HG03039 (cell line): ENCODE data around the gene CDC25B.
"Not testable (repeated sequence)": the region's sequence is repeated elsewhere in the genome, so short reads cannot be mapped to it uniquely, and the experiment has no call there.

Experiments
- ATAC-seq: cut with Tn5 transposase; IDR thresholded peaks from one replicate; pipeline ENCODE4 v1.9.1; 2021; ENCODE audit warnings: mild to moderate bottlenecking, moderate library complexity; ENCODE audit not compliant: unreplicated experiment

Gene CDC25B

DNA sequence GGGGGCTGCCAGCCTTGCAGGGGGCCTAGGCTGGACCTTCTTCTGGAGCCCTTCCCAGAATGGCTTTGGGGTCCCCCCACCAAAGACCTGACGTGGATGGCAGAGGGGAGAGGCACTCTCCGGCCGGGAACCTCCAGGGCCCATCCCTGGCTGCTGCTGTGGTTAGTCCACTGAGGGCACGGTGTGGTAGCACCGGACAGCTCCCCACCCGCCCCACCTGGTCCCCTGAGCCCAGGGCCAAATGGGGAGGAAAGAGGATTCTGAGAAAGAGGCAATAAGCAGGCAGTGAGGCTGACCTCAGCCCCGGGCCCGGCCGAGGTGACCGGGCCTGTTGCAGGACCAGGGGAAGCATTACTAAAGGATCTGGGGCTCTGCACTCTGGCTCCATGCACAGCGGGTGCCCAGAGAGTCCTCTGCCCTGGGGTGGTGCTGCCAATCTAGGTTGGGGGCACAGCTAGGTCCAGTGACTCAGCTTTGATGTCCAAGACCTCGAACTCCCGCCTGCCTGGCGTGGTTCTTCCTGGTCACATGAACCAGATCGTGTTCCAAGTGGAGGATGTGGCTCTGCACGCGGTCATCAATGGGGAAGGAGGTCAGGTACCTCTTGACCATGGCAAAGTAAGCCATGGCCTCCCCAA lies 11.8 kb upstream of the CDC25B start:
- ATAC-seq, result no peak

DNA sequence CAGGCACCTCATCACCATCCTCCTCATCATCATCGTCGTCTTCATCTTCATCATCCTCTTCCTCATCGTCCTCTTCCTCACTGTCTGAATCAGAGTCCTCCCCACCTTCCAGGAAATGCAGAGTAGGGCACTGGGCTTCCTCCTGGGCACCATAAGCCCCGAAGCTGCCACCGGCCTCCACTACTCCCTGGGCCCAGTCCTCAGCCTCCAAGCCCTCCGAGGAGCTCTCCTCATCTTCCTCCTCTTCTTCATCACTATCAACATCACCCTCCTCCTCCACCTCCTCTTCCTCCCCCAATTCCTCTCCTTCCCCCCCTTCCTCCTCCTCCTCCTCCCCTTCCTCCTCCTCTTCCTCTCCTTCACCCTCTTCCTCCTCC lies 11.3 kb upstream of the CDC25B start:
- ATAC-seq, result no peak

DNA sequence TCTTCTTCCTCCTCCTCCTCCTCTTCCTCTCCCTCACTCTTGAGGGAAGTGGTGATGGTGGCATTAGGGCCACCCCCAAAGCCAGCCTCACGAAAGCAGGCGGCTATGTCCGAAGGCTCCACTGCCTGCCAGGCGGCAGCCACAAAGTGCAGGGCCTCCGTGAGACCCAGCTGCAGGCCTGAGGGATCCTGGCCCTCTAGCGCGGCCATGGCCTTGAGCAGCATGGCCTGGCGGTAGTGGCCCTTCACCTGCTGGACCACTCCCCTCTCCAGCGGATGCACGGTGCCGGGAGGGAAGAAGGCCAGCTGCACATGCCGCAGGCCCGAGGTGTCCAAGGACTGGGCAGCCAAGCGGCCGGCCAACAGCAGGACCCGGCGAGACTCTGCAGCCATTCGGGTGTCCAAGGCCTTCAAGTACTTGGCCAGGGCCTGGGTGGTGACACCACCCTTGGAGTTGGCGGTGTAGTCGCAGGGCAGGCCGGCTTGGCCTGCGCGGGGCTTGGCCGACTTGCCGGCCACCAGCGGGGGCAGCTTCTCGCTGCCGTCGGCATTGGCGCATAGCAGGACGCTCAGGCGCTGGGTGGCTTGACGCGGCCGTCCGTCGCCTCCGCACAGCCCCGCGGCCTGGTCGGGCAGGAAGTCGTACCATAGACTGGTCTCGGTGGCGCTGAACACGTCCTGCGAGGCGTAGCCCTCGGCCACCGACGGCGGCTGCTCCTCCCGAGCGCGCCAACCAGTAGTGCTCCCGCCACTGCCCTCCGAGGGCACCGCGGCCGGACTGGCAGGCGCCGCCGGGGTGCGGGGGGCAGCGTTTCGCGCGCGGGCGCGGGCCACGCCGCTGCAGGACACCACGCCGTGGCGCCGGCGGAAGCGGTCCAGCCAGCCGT lies 10.6 kb upstream of the CDC25B start:
- ATAC-seq, result no peak

DNA sequence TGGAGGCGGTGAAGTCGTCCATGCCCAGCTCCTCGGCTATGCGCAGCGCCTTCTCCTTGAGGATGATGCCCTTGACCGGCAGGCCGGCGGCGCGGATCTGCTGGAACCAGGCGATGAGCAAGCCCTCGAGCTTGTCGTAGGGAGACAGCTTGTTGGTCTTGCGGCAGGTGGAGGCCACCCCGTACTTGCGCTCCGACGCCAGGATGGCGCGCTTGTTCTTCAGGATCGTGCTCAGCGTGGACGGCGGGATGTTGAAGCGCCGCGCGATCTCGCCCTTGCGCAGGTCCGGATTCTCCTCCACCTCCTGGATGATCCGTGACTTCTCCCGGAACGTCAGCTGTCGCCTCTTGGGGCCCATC lies 10.0 kb upstream of the CDC25B start:
- ATAC-seq, result peak; percentile 1

GRCh38 chr20:3786665-3787323 lies 9.3 kb upstream of the CDC25B start, which contains the start of gene CENPB:
CENPB (minus strand) TSS chr20:3786740; CDS start chr20:3786483, 257 bp downstream.
- peak; percentile 76 for ATAC-seq

GRCh38 chr20:3787324-3788014 lies 8.6 kb upstream of the CDC25B start:
- no peak for ATAC-seq

GRCh38 chr20:3788685-3789155 lies 7.4 kb upstream of the CDC25B start:
- ATAC-seq, result no peak

DNA sequence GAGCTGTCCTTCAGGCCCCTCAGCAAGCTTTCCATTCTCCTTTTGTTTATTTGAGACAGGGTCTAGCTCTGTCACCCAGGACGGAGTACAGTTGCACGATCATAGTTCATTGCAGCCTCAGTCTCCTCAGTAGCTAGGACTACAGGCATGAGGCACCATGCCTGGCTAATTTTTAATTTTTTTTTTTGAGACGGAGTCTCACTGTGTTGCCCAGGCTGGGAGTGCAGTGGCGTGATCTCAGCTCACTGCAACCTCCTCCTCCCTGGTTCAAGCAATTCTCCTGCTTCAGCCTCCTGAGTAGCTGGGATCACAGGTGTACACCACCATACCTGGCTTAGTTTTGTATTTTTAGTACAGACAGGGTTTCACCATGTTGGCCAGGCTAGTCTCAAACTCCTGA lies 6.9 kb upstream of the CDC25B start:
- ATAC-seq, result not testable (repeated sequence)

GRCh38 chr20:3794168-3794567 lies 1.9 kb upstream of the CDC25B start:
- ATAC-seq, result not testable (repeated sequence)

DNA sequence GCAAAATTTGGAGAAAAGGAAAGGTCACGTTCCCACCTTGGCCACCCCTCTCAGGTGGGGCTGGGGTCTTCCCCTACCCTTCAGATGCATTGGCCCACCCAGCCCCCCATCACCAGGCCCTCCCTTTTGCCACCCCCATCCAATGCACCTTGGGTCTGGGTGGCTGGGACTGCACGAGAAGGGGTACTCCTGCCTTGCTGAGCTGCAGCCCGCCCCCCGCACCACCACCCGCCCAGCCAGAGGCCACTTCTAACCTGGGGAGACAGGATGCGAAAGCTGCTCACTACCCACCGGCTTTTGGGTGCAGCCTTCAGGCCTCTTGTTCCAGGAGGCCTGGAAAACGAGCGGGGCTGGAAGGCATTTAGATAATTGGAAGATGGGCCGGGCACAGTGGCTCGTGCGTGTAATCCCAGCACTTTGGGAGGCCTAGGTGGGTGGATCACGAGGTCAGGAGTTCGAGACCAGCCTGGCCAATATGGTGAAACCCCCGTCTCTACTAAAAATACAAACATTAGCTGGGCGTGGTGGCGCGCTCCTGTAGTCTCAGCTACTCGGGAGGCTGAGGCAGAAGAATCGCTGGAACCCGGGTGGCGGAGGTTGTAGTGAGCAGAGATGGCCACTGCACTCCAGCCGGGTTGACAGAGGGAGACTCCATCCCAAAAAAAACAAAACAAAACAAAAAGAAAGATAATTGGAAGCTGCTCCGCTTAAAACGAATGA lies 1.2 kb upstream of the CDC25B start:
- no peak for ATAC-seq

- no peak for ATAC-seq
Observed at GRCh38 chr20:3796477-3797225, 541 bp downstream of the CDC25B start.

- ATAC-seq, result no peak
Observed at GRCh38 chr20:3797226-3797545, 1.1 kb downstream of the CDC25B start.

- no peak for ATAC-seq
Observed at GRCh38 chr20:3797592-3798372, 1.7 kb downstream of the CDC25B start.

DNA sequence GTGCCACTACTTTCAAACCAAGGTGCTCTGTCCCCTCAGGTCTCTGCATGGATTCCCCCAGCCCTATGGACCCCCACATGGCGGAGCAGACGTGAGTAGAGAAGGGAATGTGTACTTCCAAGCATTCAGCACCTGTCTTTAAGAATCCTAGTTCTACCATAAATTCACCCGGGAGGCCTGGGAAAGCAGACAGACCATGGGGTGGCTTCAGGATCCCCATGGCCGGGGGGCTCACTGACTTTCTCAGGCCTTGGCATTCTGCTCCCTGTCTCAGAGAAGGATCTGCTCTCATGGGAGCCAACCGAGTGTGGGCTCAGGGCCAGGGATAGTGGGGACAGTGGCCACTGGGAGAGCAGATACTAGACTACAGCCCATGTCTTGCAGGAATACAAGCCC lies 2.3 kb downstream of the CDC25B start:
- no peak for ATAC-seq

GRCh38 chr20:3798908-3799248 lies 2.8 kb downstream of the CDC25B start:
- no peak for ATAC-seq

DNA sequence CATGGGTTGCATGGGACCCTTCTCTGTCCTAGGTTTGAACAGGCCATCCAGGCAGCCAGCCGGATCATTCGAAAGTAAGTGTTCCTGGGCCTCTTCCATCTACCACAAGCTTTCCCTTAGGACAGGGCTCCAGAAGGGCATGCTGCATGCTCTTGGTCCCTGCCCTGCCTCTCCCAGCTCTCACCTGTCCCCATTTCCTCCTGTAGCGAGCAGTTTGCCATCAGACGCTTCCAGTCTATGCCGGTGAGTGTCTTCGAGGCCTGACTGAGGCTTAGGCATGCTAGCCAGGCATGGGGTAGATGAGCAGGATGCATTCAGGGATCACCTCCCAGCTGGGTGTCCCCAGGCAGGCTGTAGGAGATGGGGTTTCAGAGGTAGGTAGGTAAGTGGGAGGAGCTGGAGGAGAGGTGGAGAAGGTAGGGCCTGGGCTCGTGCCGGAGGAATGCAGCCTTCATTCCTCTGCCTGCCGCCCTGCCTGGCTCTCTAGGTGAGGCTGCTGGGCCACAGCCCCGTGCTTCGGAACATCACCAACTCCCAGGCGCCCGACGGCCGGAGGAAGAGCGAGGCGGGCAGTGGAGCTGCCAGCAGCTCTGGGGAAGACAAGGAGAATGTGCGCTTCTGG lies 4.3 kb downstream of the CDC25B start:
- ATAC-seq, result no peak

GRCh38 chr20:3800878-3801260 lies 4.8 kb downstream of the CDC25B start:
- ATAC-seq, result no peak

DNA sequence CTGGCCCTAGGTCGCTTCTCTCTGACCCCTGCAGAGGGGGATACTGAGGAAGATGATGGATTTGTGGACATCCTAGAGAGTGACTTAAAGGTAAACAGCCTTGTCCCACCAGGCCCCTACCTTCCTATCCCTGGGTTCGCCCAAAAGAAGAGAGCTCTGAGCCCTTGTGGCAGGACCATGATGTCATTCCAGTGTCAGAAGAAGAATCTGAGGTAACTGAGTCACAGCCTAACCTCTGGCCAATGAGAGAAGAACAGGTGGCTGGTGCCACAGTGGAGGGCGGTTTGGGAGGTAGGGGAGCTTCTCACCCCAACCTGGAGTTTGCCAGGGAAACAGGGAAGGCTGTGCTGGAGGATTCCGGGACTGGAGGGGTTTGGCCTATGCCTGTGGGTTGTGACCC lies 5.2 kb downstream of the CDC25B start:
- ATAC-seq, result no peak

GRCh38 chr20:3801846-3802245 lies 5.7 kb downstream of the CDC25B start:
- no peak for ATAC-seq
